ENCODE results near the gene C10orf53.

GRCh38 chr10:49651039-49651835, 28.2 kb upstream of the C10orf53 start:
- TF ChIP-seq EZH2 (IDR thresholded peaks at IDR 0.05; ENCODE audit: insufficient read depth, poor library complexity, severe bottlenecking) (no peak), EZH2phosphoT487 (IDR thresholded peaks at IDR 0.05; ENCODE audit: insufficient read depth, low read depth) (no peak)

Data from GM23248 (cell line).